GM23338 (cell line): ENCODE results near the gene GMPR. TPM values are rescaled to one million over a fixed set of nuclear protein-coding genes. Genes with fewer than 3 reads are reported as not detected.

ENCODE experiments used
- ATAC-seq: fragments of 200-7000 bp; cut with Tn5 transposase; 3 replicates; pipeline ENCODE4 v1.9.1; 2020
- DNase-seq: peaks from one replicate; pipeline ENCODE4 v3.0.0-alpha.2; 2015; ENCODE audit warnings: low spot score
- H2AFZ ChIP-seq: fragments of 200-600 bp; sonication (generic); 2 replicates; pipeline ENCODE4 v1.8.0; 2016; ENCODE audit warnings: antibody characterized with exemption, mild to moderate bottlenecking, moderate library complexity
- H3F3A ChIP-seq: fragments of 200-600 bp; sonication (generic); replicated peaks from 2 replicates; pipeline ENCODE4 v1.8.0; 2017; ENCODE audit warnings: antibody characterized with exemption, mixed run types, low read depth
- H3K27ac ChIP-seq: fragments of 200-600 bp; sonication (generic); 2 replicates; pipeline ENCODE4 v1.6.1; 2016; ENCODE audit warnings: low read depth
- H3K27me3 ChIP-seq: fragments of 200-600 bp; sonication (generic); 2 replicates; pipeline ENCODE4 v1.8.0; 2016; ENCODE audit warnings: mild to moderate bottlenecking, mixed run types, moderate library complexity; ENCODE audit not compliant: insufficient read depth
- H3K36me3 ChIP-seq: fragments of 200-600 bp; sonication (generic); 2 replicates; pipeline ENCODE4 v1.8.0; 2016; ENCODE audit warnings: mild to moderate bottlenecking; ENCODE audit not compliant: insufficient read depth
- H3K4me1 ChIP-seq: fragments of 200-600 bp; sonication (generic); 2 replicates; pipeline ENCODE4 v1.8.0; 2016; ENCODE audit warnings: mild to moderate bottlenecking, moderate library complexity; ENCODE audit not compliant: insufficient read depth
- H3K4me2 ChIP-seq: fragments of 200-600 bp; sonication (generic); 2 replicates; pipeline ENCODE4 v1.7.1; 2017; ENCODE audit warnings: mixed run types
- H3K4me3 ChIP-seq: fragments of 200-600 bp; sonication (generic); 2 replicates; pipeline ENCODE4 v1.6.1; 2016; ENCODE audit warnings: mixed run types
- H3K79me2 ChIP-seq: fragments of 200-600 bp; sonication (generic); replicated peaks from 2 replicates; pipeline ENCODE4 v1.8.0; 2017; ENCODE audit warnings: mild to moderate bottlenecking; ENCODE audit not compliant: insufficient read depth
- H3K9me2 ChIP-seq: fragments of 200-600 bp; sonication (generic); 2 replicates; pipeline ENCODE4 v1.8.0; 2017; ENCODE audit not compliant: insufficient read depth
- H4K20me1 ChIP-seq: fragments of 200-600 bp; sonication (generic); replicated peaks from 2 replicates; pipeline ENCODE4 v1.8.0; 2017; ENCODE audit warnings: mild to moderate bottlenecking; ENCODE audit not compliant: insufficient read depth
- H3K27ac Mint-ChIP-seq: 2 replicates; pipeline ENCODE4 v1.8.0; 2020; ENCODE audit warnings: inconsistent platforms, mild to moderate bottlenecking, moderate library complexity, mixed read lengths
- H3K27me3 Mint-ChIP-seq: 3 replicates; pipeline ENCODE4 v1.8.0; 2022; ENCODE audit warnings: low read depth, mild to moderate bottlenecking, moderate library complexity, mixed read lengths, inconsistent platforms; ENCODE audit not compliant: insufficient read depth, poor library complexity
- H3K36me3 Mint-ChIP-seq: 3 replicates; pipeline ENCODE4 v1.8.0; 2021; ENCODE audit warnings: low read depth, mild to moderate bottlenecking, inconsistent platforms, moderate library complexity, mixed read lengths
- H3K4me1 Mint-ChIP-seq: 3 replicates; pipeline ENCODE4 v1.8.0; 2020; ENCODE audit warnings: mild to moderate bottlenecking, inconsistent platforms, mixed read lengths
- H3K4me3 Mint-ChIP-seq: 3 replicates; pipeline ENCODE4 v1.8.0; 2021; ENCODE audit warnings: moderate library complexity, mild to moderate bottlenecking, inconsistent platforms, mixed read lengths
- H3K9me3 Mint-ChIP-seq: 3 replicates; pipeline ENCODE4 v1.8.0; 2020; ENCODE audit warnings: moderate library complexity, mild to moderate bottlenecking, inconsistent platforms, mixed read lengths
- CREB1 ChIP-seq: fragments of 250-450 bp; sonication (Bioruptor Pico); IDR thresholded peaks from 2 replicates; pipeline ENCODE4 v1.5.0; 2020; ENCODE audit warnings: low read depth, mild to moderate bottlenecking, moderate library complexity
- EZH2 ChIP-seq: fragments of 200-600 bp; sonication (generic); IDR thresholded peaks from one replicate; pipeline ENCODE4 v1.8.0; 2017; ENCODE audit warnings: antibody characterized with exemption, mild to moderate bottlenecking, low read depth; ENCODE audit not compliant: unreplicated experiment
- JUNB ChIP-seq: IDR thresholded peaks from one replicate; pipeline ENCODE4 v1.6.1; 2016; ENCODE audit warnings: antibody characterized with exemption; ENCODE audit not compliant: unreplicated experiment
- NANOG ChIP-seq: IDR thresholded peaks from 2 replicates; pipeline ENCODE4 v1.6.1; 2016; ENCODE audit warnings: antibody characterized with exemption, borderline replicate concordance
- POLR2AphosphoS5 ChIP-seq: IDR thresholded peaks from 2 replicates; pipeline ENCODE4 v1.6.1; 2016; ENCODE audit warnings: antibody characterized with exemption, low read depth
- STAT1 ChIP-seq: IDR thresholded peaks from one replicate; pipeline ENCODE4 v1.6.1; 2016; ENCODE audit warnings: antibody characterized with exemption; ENCODE audit not compliant: unreplicated experiment
- ZNF114 ChIP-seq: fragments of 250-450 bp; sonication (Bioruptor Pico); IDR thresholded peaks from 2 replicates; pipeline ENCODE4 v1.5.0; 2020; ENCODE audit warnings: mild to moderate bottlenecking, moderate library complexity
- ZNF331 ChIP-seq: fragments of 250-450 bp; sonication (Bioruptor Pico); IDR thresholded peaks from 2 replicates; pipeline ENCODE4 v1.5.0; 2020; ENCODE audit warnings: low read depth, mild to moderate bottlenecking, moderate library complexity
- polyA plus RNA-seq: library from polyadenylated mRNA; unstranded; fragments of >200 nt; fragmentation: Nextera tagmentation; extraction: Ambion mirVana; gene quantifications from 2 replicates; pipeline ENCODE4 v1.2.1, GENCODE V29; 2016
- total RNA-seq: library from RNA; depleted of rRNA; stranded (reverse); fragments of >200 nt; shearing (Covaris generic); gene quantifications from 2 replicates; pipeline ENCODE4 v1.2.3, GENCODE V29; 2014
- TF ChIP-seq, protein P1 (sequence below): IDR thresholded peaks from 2 replicates; pipeline ENCODE4 v1.6.1; 2016; ENCODE audit warnings: antibody characterized with exemption
- TF ChIP-seq, protein P2 (sequence below): IDR thresholded peaks from one replicate; pipeline ENCODE4 v1.6.1; 2018; ENCODE audit warnings: antibody characterized with exemption; ENCODE audit not compliant: unreplicated experiment
- TF ChIP-seq, protein P3 (sequence below): fragments of 250-450 bp; sonication (Bioruptor Pico); IDR thresholded peaks from 2 replicates; pipeline ENCODE4 v1.5.0; 2020; ENCODE audit warnings: mild to moderate bottlenecking, moderate library complexity
- TF ChIP-seq, protein P4 (sequence below), 2 experiments: fragments of 200-600 bp in 1 of 2; sonication (generic) in 1 of 2; conservative IDR thresholded peaks; 2 replicates each; pipeline versions ENCODE4 v1.5.1 to v1.6.1; 2016 to 2017; ENCODE audit warnings: antibody characterized with exemption in 2 of 2, low read depth in 2 of 2, mild to moderate bottlenecking in 2 of 2, moderate library complexity in 1 of 2

GMPR gene
- total and polyA plus RNA-seq, 2 experiments from 2014 or later = 0.23 to 0.35 TPM

DNA sequence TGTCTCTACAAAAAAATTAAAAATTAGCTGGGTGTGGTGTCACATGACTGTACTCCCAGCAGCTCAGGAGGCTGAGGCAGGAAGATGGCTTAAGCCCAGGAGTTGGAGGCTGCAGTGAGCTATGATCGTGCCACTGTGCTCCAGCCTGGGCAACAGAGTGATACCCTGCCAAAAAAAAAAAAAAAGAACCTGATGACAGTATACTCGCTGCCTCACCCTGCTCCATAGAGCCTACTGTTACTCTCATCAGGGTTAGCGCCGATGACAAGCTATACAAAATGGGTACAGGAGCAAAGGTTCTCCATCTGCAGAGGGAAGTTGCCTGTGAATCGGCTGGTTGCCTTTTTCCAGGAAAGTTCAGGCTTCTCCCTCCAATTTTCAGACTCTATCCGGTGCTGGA is 53.4 kb downstream of the GMPR start (continued):
- TF ChIP-seq, protein P1, sequence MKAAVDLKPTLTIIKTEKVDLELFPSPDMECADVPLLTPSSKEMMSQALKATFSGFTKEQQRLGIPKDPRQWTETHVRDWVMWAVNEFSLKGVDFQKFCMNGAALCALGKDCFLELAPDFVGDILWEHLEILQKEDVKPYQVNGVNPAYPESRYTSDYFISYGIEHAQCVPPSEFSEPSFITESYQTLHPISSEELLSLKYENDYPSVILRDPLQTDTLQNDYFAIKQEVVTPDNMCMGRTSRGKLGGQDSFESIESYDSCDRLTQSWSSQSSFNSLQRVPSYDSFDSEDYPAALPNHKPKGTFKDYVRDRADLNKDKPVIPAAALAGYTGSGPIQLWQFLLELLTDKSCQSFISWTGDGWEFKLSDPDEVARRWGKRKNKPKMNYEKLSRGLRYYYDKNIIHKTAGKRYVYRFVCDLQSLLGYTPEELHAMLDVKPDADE = no peak
- no peak for TF ChIP-seq ZNF331
- TF ChIP-seq EZH2 = no peak

DNA sequence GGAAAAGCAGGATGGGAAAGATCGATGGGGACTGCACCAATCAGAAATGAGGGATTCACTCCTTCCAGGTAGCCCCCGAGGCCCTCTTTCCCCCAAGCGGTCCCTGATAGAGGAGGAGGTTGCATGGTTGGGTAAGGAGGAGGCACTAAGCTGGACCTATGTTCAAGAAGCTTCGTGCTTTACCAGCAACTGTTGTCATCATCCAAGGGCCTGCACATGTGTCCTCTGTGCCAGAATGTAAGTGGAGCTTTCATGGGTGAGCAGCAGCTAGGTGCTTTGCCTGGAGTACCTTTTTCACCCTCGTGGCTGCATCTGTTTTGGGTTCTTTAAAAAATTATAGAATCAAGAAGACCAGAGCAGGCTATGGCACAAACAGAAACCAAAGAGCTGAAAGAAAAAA is 54.0 kb downstream of the GMPR start:
- no peak overlapping the region for H3K27ac ChIP-seq
- H3K36me3 ChIP-seq = no peaks in the 10 kb centered on the region
- H3K4me1 ChIP-seq = no peaks in the 10 kb centered on the region
- no peaks in the 10 kb centered on the region for H3K79me2 ChIP-seq
- H3K27me3 Mint-ChIP-seq = peaks cover 9% of the 10 kb centered on the region
- H3K9me3 Mint-ChIP-seq = no peaks in the 10 kb centered on the region; the same call in 2 of the 3 replicates
- ATAC-seq (no peak), DNase-seq (no peak)
- H4K20me1 ChIP-seq = no peaks in the 10 kb centered on the region
- H3K9me2 ChIP-seq = no peaks in the 10 kb centered on the region
- H3K4me2 ChIP-seq = no peak overlapping the region
- H3F3A ChIP-seq = no peaks in the 10 kb centered on the region
- no peak overlapping the region for H3K4me3 ChIP-seq
- no peak overlapping the region for H3K4me3 Mint-ChIP-seq
- no peak overlapping the region for H3K27ac Mint-ChIP-seq
- H2AFZ ChIP-seq = no peak overlapping the region
- no peaks in the 10 kb centered on the region for H3K27me3 ChIP-seq
- peaks cover 8% of the 10 kb centered on the region for H3K4me1 Mint-ChIP-seq
- no peaks in the 10 kb centered on the region for H3K36me3 Mint-ChIP-seq
- no peak for TF ChIP-seq ZNF331
- TF ChIP-seq NANOG = no peak
- no peak for TF ChIP-seq CREB1 (CRISPR knock-in tag)
- no peak for TF ChIP-seq STAT1
- TF ChIP-seq, protein P2, sequence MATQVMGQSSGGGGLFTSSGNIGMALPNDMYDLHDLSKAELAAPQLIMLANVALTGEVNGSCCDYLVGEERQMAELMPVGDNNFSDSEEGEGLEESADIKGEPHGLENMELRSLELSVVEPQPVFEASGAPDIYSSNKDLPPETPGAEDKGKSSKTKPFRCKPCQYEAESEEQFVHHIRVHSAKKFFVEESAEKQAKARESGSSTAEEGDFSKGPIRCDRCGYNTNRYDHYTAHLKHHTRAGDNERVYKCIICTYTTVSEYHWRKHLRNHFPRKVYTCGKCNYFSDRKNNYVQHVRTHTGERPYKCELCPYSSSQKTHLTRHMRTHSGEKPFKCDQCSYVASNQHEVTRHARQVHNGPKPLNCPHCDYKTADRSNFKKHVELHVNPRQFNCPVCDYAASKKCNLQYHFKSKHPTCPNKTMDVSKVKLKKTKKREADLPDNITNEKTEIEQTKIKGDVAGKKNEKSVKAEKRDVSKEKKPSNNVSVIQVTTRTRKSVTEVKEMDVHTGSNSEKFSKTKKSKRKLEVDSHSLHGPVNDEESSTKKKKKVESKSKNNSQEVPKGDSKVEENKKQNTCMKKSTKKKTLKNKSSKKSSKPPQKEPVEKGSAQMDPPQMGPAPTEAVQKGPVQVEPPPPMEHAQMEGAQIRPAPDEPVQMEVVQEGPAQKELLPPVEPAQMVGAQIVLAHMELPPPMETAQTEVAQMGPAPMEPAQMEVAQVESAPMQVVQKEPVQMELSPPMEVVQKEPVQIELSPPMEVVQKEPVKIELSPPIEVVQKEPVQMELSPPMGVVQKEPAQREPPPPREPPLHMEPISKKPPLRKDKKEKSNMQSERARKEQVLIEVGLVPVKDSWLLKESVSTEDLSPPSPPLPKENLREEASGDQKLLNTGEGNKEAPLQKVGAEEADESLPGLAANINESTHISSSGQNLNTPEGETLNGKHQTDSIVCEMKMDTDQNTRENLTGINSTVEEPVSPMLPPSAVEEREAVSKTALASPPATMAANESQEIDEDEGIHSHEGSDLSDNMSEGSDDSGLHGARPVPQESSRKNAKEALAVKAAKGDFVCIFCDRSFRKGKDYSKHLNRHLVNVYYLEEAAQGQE = no peak
- TF ChIP-seq, protein P1 = no peak
- no peak for TF ChIP-seq EZH2
- TF ChIP-seq, protein P3, sequence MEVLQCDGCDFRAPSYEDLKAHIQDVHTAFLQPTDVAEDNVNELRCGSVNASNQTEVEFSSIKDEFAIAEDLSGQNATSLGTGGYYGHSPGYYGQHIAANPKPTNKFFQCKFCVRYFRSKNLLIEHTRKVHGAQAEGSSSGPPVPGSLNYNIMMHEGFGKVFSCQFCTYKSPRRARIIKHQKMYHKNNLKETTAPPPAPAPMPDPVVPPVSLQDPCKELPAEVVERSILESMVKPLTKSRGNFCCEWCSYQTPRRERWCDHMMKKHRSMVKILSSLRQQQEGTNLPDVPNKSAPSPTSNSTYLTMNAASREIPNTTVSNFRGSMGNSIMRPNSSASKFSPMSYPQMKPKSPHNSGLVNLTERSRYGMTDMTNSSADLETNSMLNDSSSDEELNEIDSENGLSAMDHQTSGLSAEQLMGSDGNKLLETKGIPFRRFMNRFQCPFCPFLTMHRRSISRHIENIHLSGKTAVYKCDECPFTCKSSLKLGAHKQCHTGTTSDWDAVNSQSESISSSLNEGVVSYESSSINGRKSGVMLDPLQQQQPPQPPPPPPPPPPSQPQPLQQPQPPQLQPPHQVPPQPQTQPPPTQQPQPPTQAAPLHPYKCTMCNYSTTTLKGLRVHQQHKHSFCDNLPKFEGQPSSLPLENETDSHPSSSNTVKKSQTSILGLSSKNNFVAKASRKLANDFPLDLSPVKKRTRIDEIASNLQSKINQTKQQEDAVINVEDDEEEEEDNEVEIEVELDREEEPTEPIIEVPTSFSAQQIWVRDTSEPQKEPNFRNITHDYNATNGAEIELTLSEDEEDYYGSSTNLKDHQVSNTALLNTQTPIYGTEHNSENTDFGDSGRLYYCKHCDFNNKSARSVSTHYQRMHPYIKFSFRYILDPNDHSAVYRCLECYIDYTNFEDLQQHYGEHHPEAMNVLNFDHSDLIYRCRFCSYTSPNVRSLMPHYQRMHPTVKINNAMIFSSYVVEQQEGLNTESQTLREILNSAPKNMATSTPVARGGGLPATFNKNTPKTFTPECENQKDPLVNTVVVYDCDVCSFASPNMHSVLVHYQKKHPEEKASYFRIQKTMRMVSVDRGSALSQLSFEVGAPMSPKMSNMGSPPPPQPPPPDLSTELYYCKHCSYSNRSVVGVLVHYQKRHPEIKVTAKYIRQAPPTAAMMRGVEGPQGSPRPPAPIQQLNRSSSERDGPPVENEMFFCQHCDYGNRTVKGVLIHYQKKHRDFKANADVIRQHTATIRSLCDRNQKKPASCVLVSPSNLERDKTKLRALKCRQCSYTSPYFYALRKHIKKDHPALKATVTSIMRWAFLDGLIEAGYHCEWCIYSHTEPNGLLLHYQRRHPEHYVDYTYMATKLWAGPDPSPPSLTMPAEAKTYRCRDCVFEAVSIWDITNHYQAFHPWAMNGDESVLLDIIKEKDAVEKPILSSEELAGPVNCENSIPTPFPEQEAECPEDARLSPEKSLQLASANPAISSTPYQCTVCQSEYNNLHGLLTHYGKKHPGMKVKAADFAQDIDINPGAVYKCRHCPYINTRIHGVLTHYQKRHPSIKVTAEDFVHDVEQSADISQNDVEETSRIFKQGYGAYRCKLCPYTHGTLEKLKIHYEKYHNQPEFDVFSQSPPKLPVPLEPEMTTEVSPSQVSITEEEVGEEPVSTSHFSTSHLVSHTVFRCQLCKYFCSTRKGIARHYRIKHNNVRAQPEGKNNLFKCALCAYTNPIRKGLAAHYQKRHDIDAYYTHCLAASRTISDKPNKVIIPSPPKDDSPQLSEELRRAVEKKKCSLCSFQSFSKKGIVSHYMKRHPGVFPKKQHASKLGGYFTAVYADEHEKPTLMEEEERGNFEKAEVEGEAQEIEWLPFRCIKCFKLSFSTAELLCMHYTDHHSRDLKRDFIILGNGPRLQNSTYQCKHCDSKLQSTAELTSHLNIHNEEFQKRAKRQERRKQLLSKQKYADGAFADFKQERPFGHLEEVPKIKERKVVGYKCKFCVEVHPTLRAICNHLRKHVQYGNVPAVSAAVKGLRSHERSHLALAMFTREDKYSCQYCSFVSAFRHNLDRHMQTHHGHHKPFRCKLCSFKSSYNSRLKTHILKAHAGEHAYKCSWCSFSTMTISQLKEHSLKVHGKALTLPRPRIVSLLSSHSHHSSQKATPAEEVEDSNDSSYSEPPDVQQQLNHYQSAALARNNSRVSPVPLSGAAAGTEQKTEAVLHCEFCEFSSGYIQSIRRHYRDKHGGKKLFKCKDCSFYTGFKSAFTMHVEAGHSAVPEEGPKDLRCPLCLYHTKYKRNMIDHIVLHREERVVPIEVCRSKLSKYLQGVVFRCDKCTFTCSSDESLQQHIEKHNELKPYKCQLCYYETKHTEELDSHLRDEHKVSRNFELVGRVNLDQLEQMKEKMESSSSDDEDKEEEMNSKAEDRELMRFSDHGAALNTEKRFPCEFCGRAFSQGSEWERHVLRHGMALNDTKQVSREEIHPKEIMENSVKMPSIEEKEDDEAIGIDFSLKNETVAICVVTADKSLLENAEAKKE = no peak
- no peak for TF ChIP-seq POLR2AphosphoS5
- no peak for TF ChIP-seq ZNF114
- TF ChIP-seq JUNB = no peak
- TF ChIP-seq, protein P4, sequence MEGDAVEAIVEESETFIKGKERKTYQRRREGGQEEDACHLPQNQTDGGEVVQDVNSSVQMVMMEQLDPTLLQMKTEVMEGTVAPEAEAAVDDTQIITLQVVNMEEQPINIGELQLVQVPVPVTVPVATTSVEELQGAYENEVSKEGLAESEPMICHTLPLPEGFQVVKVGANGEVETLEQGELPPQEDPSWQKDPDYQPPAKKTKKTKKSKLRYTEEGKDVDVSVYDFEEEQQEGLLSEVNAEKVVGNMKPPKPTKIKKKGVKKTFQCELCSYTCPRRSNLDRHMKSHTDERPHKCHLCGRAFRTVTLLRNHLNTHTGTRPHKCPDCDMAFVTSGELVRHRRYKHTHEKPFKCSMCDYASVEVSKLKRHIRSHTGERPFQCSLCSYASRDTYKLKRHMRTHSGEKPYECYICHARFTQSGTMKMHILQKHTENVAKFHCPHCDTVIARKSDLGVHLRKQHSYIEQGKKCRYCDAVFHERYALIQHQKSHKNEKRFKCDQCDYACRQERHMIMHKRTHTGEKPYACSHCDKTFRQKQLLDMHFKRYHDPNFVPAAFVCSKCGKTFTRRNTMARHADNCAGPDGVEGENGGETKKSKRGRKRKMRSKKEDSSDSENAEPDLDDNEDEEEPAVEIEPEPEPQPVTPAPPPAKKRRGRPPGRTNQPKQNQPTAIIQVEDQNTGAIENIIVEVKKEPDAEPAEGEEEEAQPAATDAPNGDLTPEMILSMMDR (conservative IDR thresholded peaks at IDR 0.05; ENCODE audit: low read depth in 2 of 2) = no peak
